H9 (cell line): ENCODE results near the gene TNIP2. TPM values are rescaled to one million over a fixed set of nuclear protein-coding genes. Genes with fewer than 3 reads are reported as not detected.

ENCODE experiments used
- DNase-seq: peaks from one replicate; pipeline ENCODE4 v3.0.0-alpha.2; 2017
- H2AFZ ChIP-seq: one replicate; pipeline ENCODE4 v1.6.1; 2013; ENCODE audit warnings: mild to moderate bottlenecking, low read length, control low read depth, moderate library complexity
- H2AK5ac ChIP-seq: 2 replicates; pipeline ENCODE4 v1.6.1; 2013; ENCODE audit warnings: low read length, control low read depth, mixed read lengths; ENCODE audit not compliant: insufficient read length
- H2BK120ac ChIP-seq: one replicate; pipeline ENCODE4 v1.6.1; 2013; ENCODE audit warnings: low read depth, mild to moderate bottlenecking, low read length, control low read depth, inconsistent platforms; ENCODE audit not compliant: poor library complexity, severe bottlenecking
- H2BK12ac ChIP-seq: 2 replicates; pipeline ENCODE4 v1.6.1; 2013; ENCODE audit warnings: low read length, control low read depth, mixed read lengths, low read depth; ENCODE audit not compliant: insufficient read length
- H2BK15ac ChIP-seq: 2 replicates; pipeline ENCODE4 v1.6.1; 2013; ENCODE audit warnings: low read depth, low read length, control low read depth
- H2BK20ac ChIP-seq: one replicate; pipeline ENCODE4 v1.6.1; 2013; ENCODE audit warnings: low read depth, mild to moderate bottlenecking, low read length, control low read depth, inconsistent platforms; ENCODE audit not compliant: poor library complexity, severe bottlenecking
- H2BK5ac ChIP-seq: 2 replicates; pipeline ENCODE4 v1.6.1; 2013; ENCODE audit warnings: low read length, control low read depth, mixed read lengths; ENCODE audit not compliant: insufficient read length
- H3K14ac ChIP-seq: 2 replicates; pipeline ENCODE4 v1.6.1; 2013; ENCODE audit warnings: low read length, control low read depth; ENCODE audit not compliant: insufficient read depth
- H3K18ac ChIP-seq: 2 replicates; pipeline ENCODE4 v1.6.1; 2013; ENCODE audit warnings: low read depth, mild to moderate bottlenecking, mixed read lengths, low read length, control low read depth; ENCODE audit not compliant: insufficient read length
- H3K23ac ChIP-seq: 2 replicates; pipeline ENCODE4 v1.6.1; 2013; ENCODE audit warnings: low read length, control low read depth, mixed read lengths, low read depth; ENCODE audit not compliant: insufficient read length
- H3K23me2 ChIP-seq: 2 replicates; pipeline ENCODE4 v1.6.1; 2013; ENCODE audit warnings: low read depth, mild to moderate bottlenecking, mixed read lengths, low read length, control low read depth; ENCODE audit not compliant: insufficient read length, poor library complexity, severe bottlenecking
- H3K27ac ChIP-seq: 2 replicates; pipeline ENCODE4 v1.5.1; 2013; ENCODE audit warnings: low read length, control low read depth, mixed read lengths, low read depth; ENCODE audit not compliant: insufficient read length
- H3K27me3 ChIP-seq: 2 replicates; pipeline ENCODE4 v1.6.1; 2013; ENCODE audit warnings: low read length, control low read depth, inconsistent platforms; ENCODE audit not compliant: insufficient read depth
- H3K4ac ChIP-seq: 2 replicates; pipeline ENCODE4 v1.6.1; 2013; ENCODE audit warnings: low read depth, mild to moderate bottlenecking, control low read depth, inconsistent platforms, low read length, moderate library complexity
- H3K4me1 ChIP-seq: 2 replicates; pipeline ENCODE4 v1.6.1; 2013; ENCODE audit warnings: low read length, control low read depth, inconsistent platforms; ENCODE audit not compliant: insufficient read depth
- H3K4me2 ChIP-seq: 2 replicates; pipeline ENCODE4 v1.6.1; 2013; ENCODE audit warnings: low read length, control low read depth, mixed read lengths; ENCODE audit not compliant: insufficient read length, insufficient read depth
- H3K56ac ChIP-seq: 2 replicates; pipeline ENCODE4 v1.6.1; 2013; ENCODE audit warnings: low read depth, mild to moderate bottlenecking, mixed read lengths, low read length, control low read depth; ENCODE audit not compliant: insufficient read length
- H3K79me1 ChIP-seq: 2 replicates; pipeline ENCODE4 v1.6.1; 2013; ENCODE audit warnings: low read depth, mild to moderate bottlenecking, moderate library complexity, low read length, control low read depth, inconsistent platforms; ENCODE audit not compliant: insufficient read depth, poor library complexity, severe bottlenecking
- H3K79me2 ChIP-seq: 2 replicates; pipeline ENCODE4 v1.6.1; 2013; ENCODE audit warnings: low read length, control low read depth, inconsistent platforms; ENCODE audit not compliant: insufficient read depth
- H3K9ac ChIP-seq: 2 replicates; pipeline ENCODE4 v1.6.1; 2013; ENCODE audit warnings: low read length, control low read depth, mixed read lengths; ENCODE audit not compliant: insufficient read length; ENCODE audit errors: extremely low read depth
- H3K9me3 ChIP-seq: one replicate; pipeline ENCODE4 v1.6.1; 2013; ENCODE audit warnings: low read depth, low read length, inconsistent platforms; ENCODE audit not compliant: control insufficient read depth
- H3T11ph ChIP-seq: one replicate; pipeline ENCODE4 v1.6.1; 2013; ENCODE audit warnings: mild to moderate bottlenecking, low read length, control low read depth, inconsistent platforms
- H4K20me1 ChIP-seq: one replicate; pipeline ENCODE4 v1.6.1; 2013; ENCODE audit not compliant: control insufficient read depth, insufficient read length, insufficient read depth
- H4K5ac ChIP-seq: 2 replicates; pipeline ENCODE4 v1.6.1; 2013; ENCODE audit warnings: low read depth, mild to moderate bottlenecking, mixed read lengths, low read length, control low read depth; ENCODE audit not compliant: insufficient read length
- H4K8ac ChIP-seq: replicated peaks from 2 replicates; pipeline ENCODE4 v1.6.1; 2013; ENCODE audit warnings: low read length, control low read depth, mixed read lengths, low read depth; ENCODE audit not compliant: insufficient read length
- H4K91ac ChIP-seq: 2 replicates; pipeline ENCODE4 v1.6.1; 2013; ENCODE audit warnings: low read depth, mild to moderate bottlenecking, moderate library complexity, mixed read lengths, low read length, control low read depth; ENCODE audit not compliant: insufficient read length
- H3K27ac Mint-ChIP-seq, 3 experiments: 2 replicates in 2 of 3; 3 replicates in 1 of 3; pipeline ENCODE4 v1.8.0; 2020 to 2021; ENCODE audit warnings: mixed read lengths in 3 of 3, mild to moderate bottlenecking in 1 of 3, moderate library complexity in 1 of 3
- H3K27me3 Mint-ChIP-seq: 2 replicates; pipeline ENCODE4 v1.8.0; 2021; ENCODE audit warnings: low read depth, mild to moderate bottlenecking, moderate library complexity, mixed read lengths
- H3K36me3 Mint-ChIP-seq, 3 experiments: 2 replicates in 2 of 3; 3 replicates in 1 of 3; pipeline ENCODE4 v1.8.0; 2020 to 2021; ENCODE audit warnings: low read depth in 3 of 3, mixed read lengths in 3 of 3; ENCODE audit not compliant: insufficient read depth in 1 of 3
- H3K4me1 Mint-ChIP-seq, 2 experiments: 2 replicates each; pipeline ENCODE4 v1.8.0; 2020; ENCODE audit warnings: mixed read lengths in 2 of 2
- H3K4me3 Mint-ChIP-seq, 2 experiments: 2 replicates in 1 of 2; 3 replicates in 1 of 2; pipeline ENCODE4 v1.8.0; 2020 to 2021; ENCODE audit warnings: mild to moderate bottlenecking in 2 of 2, mixed read lengths in 2 of 2, moderate library complexity in 1 of 2
- H3K9me3 Mint-ChIP-seq, 2 experiments: 2 replicates in 1 of 2; 3 replicates in 1 of 2; pipeline ENCODE4 v1.8.0; 2020; ENCODE audit warnings: mild to moderate bottlenecking in 2 of 2, mixed read lengths in 2 of 2, moderate library complexity in 1 of 2
- WGBS: extraction: QIAGEN DNeasy Blood & Tissue Kit; methylation state at CpG from one replicate; pipeline ENCODE4 v1.1.7; 2013; ENCODE audit warnings: missing lambda C conversion rate, low lambda C conversion rate, mixed read lengths; ENCODE audit not compliant: insufficient read length; ENCODE audit errors: extremely low coverage; 5-methylcytosine and 5-hydroxymethylcytosine counted together
- total RNA-seq: library from RNA; stranded (reverse); gene quantifications from 2 replicates; pipeline ENCODE4 v1.2.1, GENCODE V29; 2021
- TF ChIP-seq, protein P1 (sequence below): fragments of 200-600 bp; sonication (generic); conservative IDR thresholded peaks from 3 replicates; pipeline ENCODE4 v1.8.0; 2021; ENCODE audit warnings: antibody characterized with exemption, mild to moderate bottlenecking

Gene TNIP2
- total RNA-seq, 1 experiment from 2014 or later = 44.7 TPM

DNA sequence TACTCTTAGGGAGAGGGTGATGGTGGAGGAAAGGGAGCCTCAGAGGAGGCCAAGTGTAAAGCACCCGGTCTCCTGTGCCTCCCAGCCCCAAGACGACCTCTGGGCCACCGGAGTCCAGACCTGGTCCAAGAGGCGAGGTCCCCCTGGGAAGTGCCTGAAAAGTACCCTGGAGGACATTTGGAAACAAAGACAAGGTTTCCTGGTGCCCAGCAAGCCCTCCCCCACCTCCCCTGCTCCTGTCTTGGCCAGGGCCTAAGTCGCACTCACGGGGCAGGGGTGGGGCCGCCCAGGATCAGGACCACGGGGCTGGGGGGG lies 36.2 kb upstream of the TNIP2 start:
- Histone ChIP-seq H3K14ac (no peak overlapping the region), H3K4me2 (no peak overlapping the region), H3K9me3 (no peaks in the 10 kb centered on the region), H2AFZ (no peak overlapping the region), H2BK15ac (no peak overlapping the region), H3K79me1 (no peaks in the 10 kb centered on the region), H2AK5ac (no peak overlapping the region), H2BK20ac (no peak overlapping the region), H3K27ac (no peak overlapping the region), H2BK120ac (no peak overlapping the region), H3K4me1 (no peaks in the 10 kb centered on the region), H4K91ac (no peak overlapping the region), H4K20me1 (peaks cover 3% of the 10 kb centered on the region), H3K9ac (no peak overlapping the region), H2BK5ac (no peak overlapping the region), H2BK12ac (no peak overlapping the region), H3K79me2 (no peaks in the 10 kb centered on the region), H4K5ac (no peak overlapping the region), H4K8ac (no peak overlapping the region), H3K27me3 (no peaks in the 10 kb centered on the region), H3T11ph (no peak overlapping the region), H3K23me2 (no peaks in the 10 kb centered on the region), H3K4ac (no peak overlapping the region), H3K56ac (no peak overlapping the region), H3K18ac (peak overlapping the region; percentile 22), H3K23ac (no peak overlapping the region)
- DNase-seq = no peak
- TF ChIP-seq, protein P1, sequence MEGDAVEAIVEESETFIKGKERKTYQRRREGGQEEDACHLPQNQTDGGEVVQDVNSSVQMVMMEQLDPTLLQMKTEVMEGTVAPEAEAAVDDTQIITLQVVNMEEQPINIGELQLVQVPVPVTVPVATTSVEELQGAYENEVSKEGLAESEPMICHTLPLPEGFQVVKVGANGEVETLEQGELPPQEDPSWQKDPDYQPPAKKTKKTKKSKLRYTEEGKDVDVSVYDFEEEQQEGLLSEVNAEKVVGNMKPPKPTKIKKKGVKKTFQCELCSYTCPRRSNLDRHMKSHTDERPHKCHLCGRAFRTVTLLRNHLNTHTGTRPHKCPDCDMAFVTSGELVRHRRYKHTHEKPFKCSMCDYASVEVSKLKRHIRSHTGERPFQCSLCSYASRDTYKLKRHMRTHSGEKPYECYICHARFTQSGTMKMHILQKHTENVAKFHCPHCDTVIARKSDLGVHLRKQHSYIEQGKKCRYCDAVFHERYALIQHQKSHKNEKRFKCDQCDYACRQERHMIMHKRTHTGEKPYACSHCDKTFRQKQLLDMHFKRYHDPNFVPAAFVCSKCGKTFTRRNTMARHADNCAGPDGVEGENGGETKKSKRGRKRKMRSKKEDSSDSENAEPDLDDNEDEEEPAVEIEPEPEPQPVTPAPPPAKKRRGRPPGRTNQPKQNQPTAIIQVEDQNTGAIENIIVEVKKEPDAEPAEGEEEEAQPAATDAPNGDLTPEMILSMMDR = no peak
- no peaks in the 10 kb centered on the region for H3K9me3 Mint-ChIP-seq
- peak overlapping the region in 1 of 2 experiments; percentile 72; a peak in 3 of 5 replicates for H3K4me3 Mint-ChIP-seq
- H3K27ac Mint-ChIP-seq = no peak overlapping the region
- H3K27me3 Mint-ChIP-seq = peaks cover 24% of the 10 kb centered on the region
- no CpG with 5 or more reads among the region's 8 CpGs for WGBS
- H3K4me1 Mint-ChIP-seq = peaks cover 14 to 27% of the 10 kb centered on the region in 2 experiments
- H3K36me3 Mint-ChIP-seq = no peaks in the 10 kb centered on the region
